Endothelial cell of umbilical vein (primary cell): ENCODE data around the gene NABP1. TPM values are rescaled to one million over a fixed set of nuclear protein-coding genes. Genes with fewer than 3 reads are reported as not detected.

Source experiments
- BruUV-seq: library from RNA; stranded (reverse); fragments of 400-500 nt; replicated peaks from 2 replicates; lab custom pipeline; 2021; lab: Mats Ljungman, UMichigan
- CTCF ChIA-PET: fragments of 300-600, 350-600 bp; sonication (Branson Sonifier 250); formaldehyde crosslinking; loops from one replicate; lab custom pipeline; 2021; ENCODE audit warnings: antibody characterized with exemption, inconsistent platforms; lab: Charles Lee
- POLR2A ChIA-PET: fragments of 300-600, 350-600 bp; sonication (Branson Sonifier 250); formaldehyde crosslinking; loops from one replicate; lab custom pipeline; 2021; ENCODE audit warnings: antibody characterized with exemption, inconsistent platforms; lab: Charles Lee
- DNase-seq: peaks from one replicate; pipeline ENCODE4 v3.0.0-alpha.2; 2011; ENCODE audit warnings: low read depth, low spot score
- FAIRE-seq: peaks from 2 replicates; lab custom pipeline; 2011; peaks lifted over from hg19 to GRCh38; lab: Jason Lieb, UNC
- H2AFZ ChIP-seq: 2 replicates; pipeline ENCODE4 v1.6.0; 2012; ENCODE audit warnings: low read depth, low read length, control low read depth, inconsistent platforms
- H3K27ac ChIP-seq: 2 replicates; pipeline ENCODE4 v1.5.1; 2011; ENCODE audit warnings: low read depth, mild to moderate bottlenecking, control low read depth, low read length, moderate library complexity; ENCODE audit not compliant: insufficient read depth
- H3K27me3 ChIP-seq, 2 experiments: 2 replicates each; pipeline versions ENCODE4 v1.6.0 to v1.6.1; 2011; ENCODE audit warnings: low read length in 2 of 2, mixed read lengths in 1 of 2; ENCODE audit not compliant: control insufficient read depth in 2 of 2, insufficient read depth in 2 of 2
- H3K36me3 ChIP-seq, 2 experiments: 2 replicates in 1 of 2; 3 replicates in 1 of 2; pipeline ENCODE4 v1.5.1; 2011; ENCODE audit warnings: low read length in 2 of 2, mild to moderate bottlenecking in 1 of 2, moderate library complexity in 1 of 2; ENCODE audit not compliant: control insufficient read depth in 2 of 2, insufficient read depth in 2 of 2; ENCODE audit errors: extremely low read depth in 1 of 2
- H3K4me1 ChIP-seq: 3 replicates; pipeline ENCODE4 v1.5.1; 2011; ENCODE audit warnings: mild to moderate bottlenecking, low read length; ENCODE audit not compliant: control insufficient read depth, insufficient read depth; ENCODE audit errors: extremely low read depth
- H3K4me2 ChIP-seq: 2 replicates; pipeline ENCODE4 v1.6.1; 2011; ENCODE audit warnings: low read length, control low read depth, mixed read lengths; ENCODE audit not compliant: insufficient read depth
- H3K4me3 ChIP-seq, 3 experiments: fragments of 200-600 bp in 1 of 3; sonication (generic), shearing (Covaris generic) in 1 of 3; replicated peaks in 1 of 3; 2 replicates each; pipeline ENCODE4 v1.5.1; 2011 to 2016; ENCODE audit warnings: control low read depth in 3 of 3, low read length in 3 of 3, mild to moderate bottlenecking in 2 of 3, inconsistent platforms in 1 of 3, low read depth in 1 of 3, moderate library complexity in 1 of 3; ENCODE audit not compliant: insufficient read depth in 1 of 3
- H3K79me2 ChIP-seq: 2 replicates; pipeline ENCODE4 v1.6.0; 2012; ENCODE audit warnings: low read length, inconsistent platforms; ENCODE audit not compliant: control insufficient read depth, insufficient read depth
- H3K9ac ChIP-seq: replicated peaks from 2 replicates; pipeline ENCODE3; 2011; ENCODE audit warnings: low read length, control low read depth; ENCODE audit not compliant: insufficient read depth; ENCODE audit errors: extremely low read depth
- H3K9me1 ChIP-seq: replicated peaks from 3 replicates; pipeline ENCODE4 v1.6.0; 2011; ENCODE audit warnings: mild to moderate bottlenecking, low read length; ENCODE audit not compliant: control insufficient read depth, insufficient read depth; ENCODE audit errors: extremely low read depth
- H3K9me3 ChIP-seq: replicated peaks from 2 replicates; pipeline ENCODE4 v1.5.1; 2012; ENCODE audit warnings: low read length, inconsistent platforms; ENCODE audit not compliant: control insufficient read depth, insufficient read depth
- H4K20me1 ChIP-seq: replicated peaks from 2 replicates; pipeline ENCODE3; 2011; ENCODE audit warnings: mild to moderate bottlenecking, low read length; ENCODE audit not compliant: control insufficient read depth, insufficient read depth; ENCODE audit errors: extremely low read depth
- EZH2 ChIP-seq: IDR thresholded peaks from 2 replicates; pipeline ENCODE4 v1.6.1; 2012; ENCODE audit warnings: borderline replicate concordance, low read depth, mild to moderate bottlenecking, moderate library complexity, low read length, inconsistent platforms; ENCODE audit not compliant: severe bottlenecking
- FOS ChIP-seq: IDR thresholded peaks from 2 replicates; pipeline ENCODE4 v1.6.1; 2011; ENCODE audit warnings: mild to moderate bottlenecking, low read length, moderate library complexity, borderline replicate concordance; ENCODE audit not compliant: insufficient read depth
- GATA2 ChIP-seq: IDR thresholded peaks from 2 replicates; pipeline ENCODE4 v1.7.0; 2011; ENCODE audit warnings: low read depth, mild to moderate bottlenecking, moderate library complexity, mixed read lengths, low read length; ENCODE audit not compliant: insufficient read length, insufficient read depth
- JUN ChIP-seq: IDR thresholded peaks from 2 replicates; pipeline ENCODE4 v1.6.1; 2011; ENCODE audit warnings: borderline replicate concordance, low read depth; ENCODE audit not compliant: insufficient read length, insufficient read depth
- MYC ChIP-seq: IDR thresholded peaks from one replicate; pipeline ENCODE4 v1.6.1; 2011; ENCODE audit warnings: mild to moderate bottlenecking, low read depth, low read length
- POLR2A ChIP-seq: IDR thresholded peaks from 2 replicates; pipeline ENCODE4 v1.6.1; 2012; ENCODE audit warnings: low read depth, mild to moderate bottlenecking, control low read depth, low read length
- POLR2AphosphoS5 ChIP-seq: IDR thresholded peaks from 2 replicates; pipeline ENCODE4 v1.6.1; 2012; ENCODE audit warnings: low read depth, mild to moderate bottlenecking, control low read depth, low read length, moderate library complexity; ENCODE audit not compliant: insufficient read depth
- dilution Hi-C: fragments of 300-500 bp; cut with MboI; formaldehyde crosslinking; loops from one replicate; pipeline ENCODE4 v1.15.0; 2019; ENCODE audit warnings: low sequenced_read_pairs; ENCODE audit not compliant: extremely low pct_ligation_motif_present
- intact Hi-C: fragments of 100-400 bp; cut with micrococcal nuclease; formaldehyde crosslinking; loops from one replicate; pipeline ENCODE4 v1.10.0; 2022
- polyA plus RNA-seq, 4 experiments: library from polyadenylated mRNA; depleted of rRNA in 3 of 4; stranded (reverse) in 3 of 4; unstranded in 1 of 4; fragments of >200 nt; gene quantifications; 2 replicates each; pipeline versions ENCODE4 v1.2.1 to v1.2.3, GENCODE V29; 2011 to 2012; ENCODE audit warnings: missing spikeins in 1 of 4
- total RNA-seq: library from RNA; stranded (reverse); gene quantifications from 2 replicates; pipeline ENCODE4 v1.2.3, GENCODE V29; 2021
- TF ChIP-seq, protein P1 (sequence below): IDR thresholded peaks from 2 replicates; pipeline ENCODE4 v1.6.1; 2011; ENCODE audit not compliant: insufficient read depth, insufficient read length
- TF ChIP-seq, protein P2 (sequence below), 2 donors: IDR thresholded peaks; 1 replicate in 1 of 2; 2 replicates in 1 of 2; pipeline ENCODE4 v1.5.1; 2011; ENCODE audit warnings: low read length in 2 of 2, mild to moderate bottlenecking in 2 of 2, moderate library complexity in 2 of 2, control low read depth in 1 of 2, inconsistent platforms in 1 of 2, low read depth in 1 of 2; ENCODE audit not compliant: insufficient read depth in 1 of 2; ENCODE audit errors: extremely low read depth in 1 of 2

NABP1 gene
- total and polyA plus RNA-seq, 2 donors (not counting 3 experiments of a cell fraction or from before 2014, with no cell fraction given), result 14.7 to 47.6 TPM

DNA sequence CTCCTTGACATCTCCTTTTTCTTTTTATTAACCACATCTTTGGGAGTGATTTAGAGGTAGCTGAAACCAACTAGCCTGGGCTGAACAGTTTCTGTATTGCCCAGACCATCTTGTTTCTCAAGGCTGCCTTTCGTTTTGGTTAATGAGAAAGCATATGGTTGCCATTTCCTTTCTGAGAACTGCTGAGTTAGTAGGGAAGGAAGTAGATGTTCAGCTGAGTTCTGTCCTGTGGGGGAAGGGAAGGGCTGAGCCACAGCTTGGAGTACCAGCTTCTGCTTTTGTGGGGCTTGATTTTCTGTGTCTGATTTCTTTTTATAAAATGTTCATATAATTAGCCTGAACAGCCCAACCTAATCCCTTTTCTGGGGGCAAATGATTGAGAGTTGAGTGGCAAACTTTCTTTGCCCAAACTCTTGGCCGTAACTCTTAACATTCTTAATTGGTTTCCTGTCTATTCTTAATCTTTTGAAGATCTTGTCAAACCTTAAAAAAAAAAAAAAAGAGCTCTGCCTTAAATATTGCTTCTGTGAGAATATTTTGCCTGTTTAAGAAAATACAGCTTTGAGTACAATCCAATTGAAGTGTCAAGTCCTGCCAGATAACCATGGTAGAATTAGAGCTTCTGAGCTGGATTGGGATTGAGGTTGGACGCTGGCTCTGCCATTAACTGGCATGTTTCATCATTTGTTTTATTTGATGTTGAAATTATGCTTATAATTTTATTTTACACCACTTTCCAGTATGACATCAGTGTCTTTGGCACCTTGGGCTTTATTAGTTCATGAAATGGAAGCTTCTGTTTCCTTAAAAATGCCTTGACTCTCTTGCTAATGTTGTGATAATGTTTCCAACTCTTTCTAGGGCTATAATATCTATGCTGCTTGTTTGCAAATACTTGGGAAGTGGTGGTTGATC, 1.9 kb upstream of the NABP1 start:
- no peaks in the 10 kb centered on the region for H3K36me3 ChIP-seq
- H2AFZ ChIP-seq, result peak overlapping the region; percentile 67
- H3K9me1 ChIP-seq, result no peaks in the 10 kb centered on the region
- BruUV-seq, result no TSS peak
- H4K20me1 ChIP-seq, result no peaks in the 10 kb centered on the region
- H3K9ac ChIP-seq, result no peak overlapping the region
- dilution Hi-C loops, result no loop called here
- no peaks in the 10 kb centered on the region for H3K27me3 ChIP-seq
- intact Hi-C loops, result loop anchor here (2.0 to 5.0 kb wide), 4 partner anchors 39 to 294 kb away; partner anchors contain the start of gene CAVIN2
- peak overlapping the region; percentile 12 for H3K4me2 ChIP-seq
- POLR2A ChIA-PET, result interaction anchor here (0.5 to 2.0 kb wide), 3 partner anchors 20 to 118 kb away, joined by 3 to 25 read pairs (median 4); no protein-coding TSS in a partner anchor
- FAIRE-seq (peak; percentile 44), DNase-seq (peak; percentile 37)
- H3K79me2 ChIP-seq, result peaks cover 27% of the 10 kb centered on the region
- TF ChIP-seq POLR2A (no peak), GATA2 (no peak), FOS (no peak), MYC (no peak), JUN (no peak), EZH2 (no peak), POLR2AphosphoS5 (no peak)
- TF ChIP-seq, protein P1, sequence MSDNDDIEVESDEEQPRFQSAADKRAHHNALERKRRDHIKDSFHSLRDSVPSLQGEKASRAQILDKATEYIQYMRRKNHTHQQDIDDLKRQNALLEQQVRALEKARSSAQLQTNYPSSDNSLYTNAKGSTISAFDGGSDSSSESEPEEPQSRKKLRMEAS, result no peak
- TF ChIP-seq, protein P2, sequence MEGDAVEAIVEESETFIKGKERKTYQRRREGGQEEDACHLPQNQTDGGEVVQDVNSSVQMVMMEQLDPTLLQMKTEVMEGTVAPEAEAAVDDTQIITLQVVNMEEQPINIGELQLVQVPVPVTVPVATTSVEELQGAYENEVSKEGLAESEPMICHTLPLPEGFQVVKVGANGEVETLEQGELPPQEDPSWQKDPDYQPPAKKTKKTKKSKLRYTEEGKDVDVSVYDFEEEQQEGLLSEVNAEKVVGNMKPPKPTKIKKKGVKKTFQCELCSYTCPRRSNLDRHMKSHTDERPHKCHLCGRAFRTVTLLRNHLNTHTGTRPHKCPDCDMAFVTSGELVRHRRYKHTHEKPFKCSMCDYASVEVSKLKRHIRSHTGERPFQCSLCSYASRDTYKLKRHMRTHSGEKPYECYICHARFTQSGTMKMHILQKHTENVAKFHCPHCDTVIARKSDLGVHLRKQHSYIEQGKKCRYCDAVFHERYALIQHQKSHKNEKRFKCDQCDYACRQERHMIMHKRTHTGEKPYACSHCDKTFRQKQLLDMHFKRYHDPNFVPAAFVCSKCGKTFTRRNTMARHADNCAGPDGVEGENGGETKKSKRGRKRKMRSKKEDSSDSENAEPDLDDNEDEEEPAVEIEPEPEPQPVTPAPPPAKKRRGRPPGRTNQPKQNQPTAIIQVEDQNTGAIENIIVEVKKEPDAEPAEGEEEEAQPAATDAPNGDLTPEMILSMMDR (IDR thresholded peaks at IDR 0.05; ENCODE audit: extremely low read depth in 1 of 2, insufficient read depth in 1 of 2, low read depth in 1 of 2, low read length in 2 of 2), result no peak
- no peak overlapping the region for H3K27ac ChIP-seq
- no peaks in the 10 kb centered on the region for H3K9me3 ChIP-seq
- peaks cover 30% of the 10 kb centered on the region for H3K4me1 ChIP-seq
- CTCF ChIA-PET, result interaction anchor here (0.6 to 2.7 kb wide), 4 partner anchors 48 to 110 kb away, joined by 3 to 19 read pairs (median 4); no protein-coding TSS in a partner anchor
- no peak overlapping the region for H3K4me3 ChIP-seq
